BJ (cell line): ENCODE measurements around the gene LAX1. TPM values are rescaled to one million over a fixed set of nuclear protein-coding genes. Genes with fewer than 3 reads are reported as not detected.

Source experiments
- CTCF ChIA-PET: fragments of 350-600 bp; formaldehyde crosslinking; extraction: SDS; loops from one replicate; lab custom pipeline; 2021; ENCODE audit warnings: antibody characterized with exemption, inconsistent platforms; lab: Yijun Ruan, JAX
- POLR2A ChIA-PET: fragments of 300-600 bp; sonication (Branson Sonifier 250); formaldehyde crosslinking; extraction: SDS; loops from one replicate; lab custom pipeline; 2021; ENCODE audit warnings: antibody characterized with exemption; lab: Charles Lee
- DNase-seq: peaks from one replicate; pipeline ENCODE4 v3.0.0-alpha.2; 2011; ENCODE audit warnings: low read depth
- H3K27me3 ChIP-seq: 2 replicates; pipeline ENCODE4 v1.6.0; 2011; ENCODE audit warnings: low read length; ENCODE audit not compliant: control insufficient read depth, insufficient read depth
- H3K36me3 ChIP-seq: 2 replicates; pipeline ENCODE4 v1.5.1; 2011; ENCODE audit warnings: low read length; ENCODE audit not compliant: control insufficient read depth, insufficient read depth
- H3K4me3 ChIP-seq: 2 replicates; pipeline ENCODE4 v1.5.1; 2011; ENCODE audit warnings: low read depth, mild to moderate bottlenecking, control low read depth, low read length
- CTCF ChIP-seq: IDR thresholded peaks from 2 replicates; pipeline ENCODE4 v1.5.1; 2011; ENCODE audit warnings: low read depth, mild to moderate bottlenecking, control low read depth, inconsistent platforms, low read length, moderate library complexity; ENCODE audit not compliant: insufficient read depth
- polyA plus RNA-seq: library from polyadenylated mRNA; depleted of rRNA; stranded (reverse); fragments of >200 nt; gene quantifications from 2 replicates; pipeline ENCODE4 v1.2.3, GENCODE V29; 2011

The LAX1 gene
- polyA plus RNA-seq, 1 experiment = not detected

- ChIA-PET CTCF (no interaction called here), POLR2A (interaction anchor here (1.0 kb wide), 1 partner anchor 9 kb away, joined by 6 read pairs; no protein-coding TSS in a partner anchor)
- Histone ChIP-seq H3K27me3 (no peaks in the 10 kb centered on the region), H3K36me3 (peaks cover 3% of the 10 kb centered on the region; the same call in 1 of the 2 replicates), H3K4me3 (no peak overlapping the region)
- peak; percentile 26; the same call in 1 of the 2 replicates for TF ChIP-seq CTCF
- DNase-seq = no peak
Observed at GRCh38 chr1:203797948-203798655, 33.1 kb downstream of the LAX1 start.

- H3K27me3 ChIP-seq = no peaks in the 10 kb centered on the region
- CTCF ChIA-PET = interaction anchor here (0.6 to 1.6 kb wide), 2 partner anchors 61 to 459 kb away, joined by 3 to 4 read pairs; no protein-coding TSS in a partner anchor
- no peak for TF ChIP-seq CTCF
- H3K36me3 ChIP-seq = peaks cover 3% of the 10 kb centered on the region; the same call in 1 of the 2 replicates
- no peak overlapping the region for H3K4me3 ChIP-seq
- POLR2A ChIA-PET = no interaction called here
- no peak for DNase-seq
Observed at GRCh38 chr1:203799157-203799556, 34.2 kb downstream of the LAX1 start.

- POLR2A ChIA-PET = no interaction called here
- DNase-seq = no peak
- Histone ChIP-seq H3K4me3 (no peak overlapping the region), H3K27me3 (no peaks in the 10 kb centered on the region), H3K36me3 (peaks cover 3% of the 10 kb centered on the region; the same call in 1 of the 2 replicates)
- no peak for TF ChIP-seq CTCF
- CTCF ChIA-PET = interaction anchor here (1.6 kb wide), 1 partner anchor 459 kb away, joined by 4 read pairs; no protein-coding TSS in a partner anchor
Observed at GRCh38 chr1:203799971-203800370, 35.0 kb downstream of the LAX1 start.

GRCh38 chr1:203805689-203806088 is 40.7 kb downstream of the LAX1 start:
- no peaks in the 10 kb centered on the region for H3K36me3 ChIP-seq
- TF ChIP-seq CTCF = no peak
- H3K4me3 ChIP-seq = no peak overlapping the region
- ChIA-PET POLR2A (no interaction called here), CTCF (interaction anchor here (1.2 kb wide), 1 partner anchor 30 kb away, joined by 3 read pairs; no protein-coding TSS in a partner anchor)
- H3K27me3 ChIP-seq = no peaks in the 10 kb centered on the region
- DNase-seq = no peak

- H3K4me3 ChIP-seq = no peak overlapping the region
- H3K27me3 ChIP-seq = no peaks in the 10 kb centered on the region
- H3K36me3 ChIP-seq = peaks cover 1% of the 10 kb centered on the region
- DNase-seq = peak; percentile 51
- 0 out of 2 replicates have a peak, but pooled peaks have one; percentile 6 for TF ChIP-seq CTCF
- ChIA-PET POLR2A (interaction anchor here (0.5 to 1.1 kb wide), 5 partner anchors 8 to 251 kb away, joined by 3 to 8 read pairs (median 6); no protein-coding TSS in a partner anchor), CTCF (interaction anchor here (0.6 kb wide), 1 partner anchor 237 kb away, joined by 5 read pairs; no protein-coding TSS in a partner anchor)
Observed at GRCh38 chr1:203807196-203807595, 42.2 kb downstream of the LAX1 start.
